Fibroblast of skin of abdomen (primary cell): ENCODE results near the gene FADS6.

Experiments used
- DNase-seq: peaks from one replicate; pipeline ENCODE4 v3.0.0-alpha.2; 2013

FADS6 gene

GRCh38 chr17:74853048-74853397 is 40.4 kb downstream of the FADS6 start:
- no peak for DNase-seq

GRCh38 chr17:74852237-74853047 is 41.0 kb downstream of the FADS6 start:
- no peak for DNase-seq

- no peak for DNase-seq
These were observed 41.7 kb downstream of the FADS6 start for GRCh38 chr17:74851612-74852236.

GRCh38 chr17:74850914-74851313 is 42.5 kb downstream of the FADS6 start:
- DNase-seq: no peak

- no peak for DNase-seq
These were observed 43.1 kb downstream of the FADS6 start for GRCh38 chr17:74850310-74850709.

GRCh38 chr17:74848656-74849399 is 44.6 kb downstream of the FADS6 start:
- no peak for DNase-seq

GRCh38 chr17:74846621-74847020 is 46.8 kb downstream of the FADS6 start:
- DNase-seq: no peak

GRCh38 chr17:74843352-74843627 is 50.1 kb downstream of the FADS6 start:
- no peak for DNase-seq

- peak; percentile 47 for DNase-seq
These were observed 50.7 kb downstream of the FADS6 start for GRCh38 chr17:74842599-74843351.

GRCh38 chr17:74842146-74842598 is 51.3 kb downstream of the FADS6 start:
- no peak for DNase-seq

- no peak for DNase-seq
These were observed 52.3 kb downstream of the FADS6 start for GRCh38 chr17:74840989-74841666.

GRCh38 chr17:74839990-74840852 is 53.2 kb downstream of the FADS6 start:
- DNase-seq: no peak

GRCh38 chr17:74838274-74838673 is 55.2 kb downstream of the FADS6 start:
- DNase-seq: no peak

GRCh38 chr17:74836691-74837467 is 56.6 kb downstream of the FADS6 start:
- DNase-seq: no peak

GRCh38 chr17:74836191-74836590 is 57.2 kb downstream of the FADS6 start:
- no peak for DNase-seq

- no peak for DNase-seq
These were observed 59.7 kb downstream of the FADS6 start for GRCh38 chr17:74833501-74834377.

- DNase-seq: no peak
These were observed 61.0 kb downstream of the FADS6 start for GRCh38 chr17:74832421-74832820.

GRCh38 chr17:74831444-74832146 is 61.8 kb downstream of the FADS6 start:
- DNase-seq: no peak

- no peak for DNase-seq
These were observed 62.6 kb downstream of the FADS6 start for GRCh38 chr17:74830861-74831260.
